Left renal pelvis (tissue), 4 donors: Measurements from ENCODE around the gene SNRPN. TPM values are rescaled to one million over a fixed set of nuclear protein-coding genes. Genes with fewer than 3 reads are reported as not detected.
"Not testable (repeated sequence)": the region's sequence is repeated elsewhere in the genome, so short reads cannot be mapped to it uniquely, and the experiment has no call there.

Experiments
- DNase-seq, 4 donors: peaks; one replicate each; pipeline ENCODE4 v3.0.0-alpha.2; 2013; ENCODE audit warnings: low read depth in 4 of 4, low spot score in 3 of 4
- polyA plus RNA-seq, 4 donors: library from polyadenylated mRNA; unstranded; fragments of 120-200 nt; gene quantifications; one replicate each; pipeline ENCODE4 v1.2.1, GENCODE V29; 2013; ENCODE audit not compliant: insufficient read length in 4 of 4

SNRPN gene
- polyA plus RNA-seq = 100 to 1,000 TPM; 105 to 235 (median 203) TPM

DNA sequence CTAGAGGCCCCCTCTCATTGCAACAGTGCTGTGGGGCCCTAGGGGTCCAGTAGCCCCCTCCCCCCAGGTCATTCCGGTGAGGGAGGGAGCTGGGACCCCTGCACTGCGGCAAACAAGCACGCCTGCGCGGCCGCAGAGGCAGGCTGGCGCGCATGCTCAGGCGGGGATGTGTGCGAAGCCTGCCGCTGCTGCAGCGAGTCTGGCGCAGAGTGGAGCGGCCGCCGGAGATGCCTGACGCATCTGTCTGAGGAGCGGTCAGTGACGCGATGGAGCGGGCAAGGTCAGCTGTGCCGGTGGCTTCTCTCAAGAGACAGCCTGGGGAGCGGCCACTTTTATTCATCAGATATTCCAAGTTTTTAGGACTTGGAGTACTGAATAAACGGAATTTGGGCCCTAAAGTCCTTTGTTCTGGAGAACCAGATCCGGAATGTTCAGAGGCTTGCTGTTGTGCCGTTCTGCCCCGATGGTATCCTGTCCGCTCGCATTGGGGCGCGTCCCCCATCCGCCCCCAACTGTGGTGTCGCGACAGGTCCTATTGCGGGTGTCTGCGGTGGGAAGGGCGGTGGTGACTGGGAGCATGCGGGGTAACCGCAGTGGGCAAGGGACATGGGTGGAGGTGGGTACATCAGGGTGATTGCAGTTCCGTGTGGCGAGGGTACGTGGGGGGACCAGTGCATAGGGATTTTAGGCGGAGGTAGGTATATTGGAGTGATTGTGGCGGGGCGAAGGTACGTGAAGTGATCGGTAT is at the start of gene SNRPN, which contains the start of gene SNURF:
SNRPN (plus strand) TSS at position 205 of the 748 bp plus-strand sequence. CDS start 19,467 bp downstream, outside the sequence.
SNURF (plus strand) TSS at position 205 of the 748 bp plus-strand sequence; CDS start at position 267, 62 bp downstream.
- no peak for DNase-seq

DNA sequence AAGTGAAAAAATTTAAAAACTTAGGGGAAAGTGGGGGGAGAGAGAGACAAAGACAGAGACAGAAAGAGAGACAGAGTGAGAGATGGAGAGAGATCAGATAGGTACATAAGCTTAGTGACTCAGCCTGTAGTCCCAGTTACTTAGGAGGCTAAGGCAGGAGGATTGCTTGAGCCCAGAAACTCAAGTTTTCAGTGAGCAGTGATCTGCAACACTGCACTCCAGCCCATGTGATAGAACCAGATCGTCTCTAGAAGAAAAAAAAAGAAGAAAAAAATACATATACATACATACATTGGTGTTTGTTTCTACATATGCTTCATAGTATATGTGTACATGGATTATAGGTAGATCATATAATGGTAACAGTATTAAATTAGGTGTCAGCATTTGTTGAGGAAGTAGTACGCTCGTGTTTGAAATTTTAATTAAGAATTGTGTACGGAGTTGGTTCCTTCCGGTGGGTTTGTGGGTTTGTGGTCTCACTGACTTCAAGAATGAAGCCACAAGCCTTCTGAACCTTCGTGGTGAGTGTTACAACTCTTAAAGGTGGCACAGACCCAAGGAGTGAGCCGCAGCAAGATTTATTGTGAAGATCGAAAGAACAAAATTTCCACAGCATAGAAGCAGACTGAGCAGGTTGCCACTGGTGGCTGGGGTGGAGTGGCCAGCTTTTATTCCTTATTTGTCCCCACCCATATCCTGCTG is 38.3 kb upstream of the SNRPN start:
- DNase-seq = no peak

DNA sequence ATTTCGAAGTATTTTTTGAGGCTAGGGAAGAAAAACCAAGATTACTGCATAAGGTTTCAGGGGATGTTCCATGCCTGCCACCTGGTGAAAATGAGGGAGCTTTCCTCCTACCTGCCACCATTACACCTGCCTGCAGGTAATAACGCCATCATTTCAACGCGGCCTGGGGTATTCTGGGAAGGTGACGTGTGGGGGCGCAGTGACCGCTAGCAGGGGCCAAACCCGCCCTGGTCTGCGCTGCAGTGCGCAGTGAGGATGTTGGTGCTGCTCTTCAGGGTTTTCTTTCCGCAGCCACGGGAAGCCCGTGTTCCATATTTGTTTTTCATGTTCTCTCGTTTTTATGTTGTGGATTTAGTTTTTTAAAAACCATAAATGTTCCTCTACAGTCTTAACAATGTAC is 37.4 kb upstream of the SNRPN start:
- DNase-seq = no peak

DNA sequence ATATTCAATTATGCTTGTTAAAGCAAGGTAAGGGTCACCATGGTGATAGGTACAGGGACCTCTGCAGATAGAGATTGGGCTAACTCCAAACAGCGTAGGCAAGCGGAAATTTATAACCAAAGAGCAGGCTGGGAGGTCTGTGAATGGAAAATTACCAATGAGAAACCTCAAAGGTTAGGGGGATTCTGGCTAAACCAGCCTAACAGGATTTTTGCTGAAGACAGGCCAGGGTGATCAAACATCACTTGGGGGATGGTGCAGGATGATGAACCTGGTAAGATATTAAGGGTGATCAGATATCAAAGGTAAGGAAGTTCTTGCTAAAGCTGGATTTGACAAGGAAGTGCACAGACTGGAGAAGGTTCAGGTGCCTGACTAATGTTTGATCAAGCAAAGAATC is 35.3 kb upstream of the SNRPN start:
- no peak for DNase-seq

DNA sequence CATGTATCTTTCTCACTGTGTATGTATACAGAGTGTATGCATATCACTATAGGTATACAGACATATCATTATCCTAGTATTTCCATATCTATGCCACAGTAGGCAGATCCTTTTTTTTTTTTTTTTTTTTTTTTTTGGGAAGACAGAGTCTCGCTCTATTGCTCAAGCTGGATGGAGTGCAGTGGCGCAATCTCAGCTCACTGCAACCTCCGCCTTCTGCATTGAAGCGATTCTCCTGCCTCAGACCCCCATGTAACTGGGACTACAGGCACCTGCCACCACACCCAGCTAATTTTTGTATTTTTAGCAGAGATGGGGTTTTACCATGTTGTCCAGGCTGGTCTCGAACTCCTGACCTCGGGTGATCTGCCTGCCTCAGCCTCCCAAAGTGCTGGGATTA is 32.0 kb upstream of the SNRPN start:
- not testable (repeated sequence) for DNase-seq

DNA sequence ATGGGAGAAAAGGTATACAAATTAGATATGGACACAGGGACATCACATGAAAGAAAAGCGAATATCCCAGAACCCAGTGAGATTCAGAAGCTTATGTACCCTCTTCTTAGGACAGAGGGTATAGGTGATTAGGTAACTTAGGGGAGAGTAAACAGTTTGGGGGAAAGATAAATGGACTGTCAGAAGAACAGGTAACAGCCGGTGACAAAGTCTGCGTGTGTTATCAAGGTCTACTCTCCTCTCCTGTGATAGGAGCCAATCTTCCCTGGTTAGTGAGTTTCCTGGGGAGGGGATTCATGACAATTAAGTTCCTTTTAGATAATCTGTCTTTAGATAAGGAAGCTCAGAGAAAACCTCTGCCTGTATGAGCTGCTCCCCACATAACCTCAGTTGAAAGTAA is 30.6 kb upstream of the SNRPN start:
- no peak for DNase-seq

DNA sequence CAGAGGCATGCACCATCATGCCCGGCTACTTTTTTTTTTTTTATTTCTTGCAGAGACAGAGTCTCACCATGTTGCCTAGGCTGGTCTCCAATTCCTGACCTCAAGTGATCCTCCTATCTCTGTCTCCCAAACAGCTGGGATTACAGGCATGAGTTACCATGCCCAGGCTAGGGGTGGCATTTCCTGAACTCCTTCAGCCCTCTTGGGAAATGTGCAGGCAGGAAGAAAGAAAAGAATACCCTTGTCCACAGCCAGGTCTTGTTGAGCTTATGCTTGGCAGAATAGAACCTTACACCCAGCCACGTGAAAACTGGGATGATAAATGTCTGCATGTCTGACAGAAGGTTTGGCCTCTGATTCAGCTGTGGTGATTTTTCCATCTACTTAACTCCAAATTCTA is 30.2 kb upstream of the SNRPN start:
- no peak for DNase-seq

DNA sequence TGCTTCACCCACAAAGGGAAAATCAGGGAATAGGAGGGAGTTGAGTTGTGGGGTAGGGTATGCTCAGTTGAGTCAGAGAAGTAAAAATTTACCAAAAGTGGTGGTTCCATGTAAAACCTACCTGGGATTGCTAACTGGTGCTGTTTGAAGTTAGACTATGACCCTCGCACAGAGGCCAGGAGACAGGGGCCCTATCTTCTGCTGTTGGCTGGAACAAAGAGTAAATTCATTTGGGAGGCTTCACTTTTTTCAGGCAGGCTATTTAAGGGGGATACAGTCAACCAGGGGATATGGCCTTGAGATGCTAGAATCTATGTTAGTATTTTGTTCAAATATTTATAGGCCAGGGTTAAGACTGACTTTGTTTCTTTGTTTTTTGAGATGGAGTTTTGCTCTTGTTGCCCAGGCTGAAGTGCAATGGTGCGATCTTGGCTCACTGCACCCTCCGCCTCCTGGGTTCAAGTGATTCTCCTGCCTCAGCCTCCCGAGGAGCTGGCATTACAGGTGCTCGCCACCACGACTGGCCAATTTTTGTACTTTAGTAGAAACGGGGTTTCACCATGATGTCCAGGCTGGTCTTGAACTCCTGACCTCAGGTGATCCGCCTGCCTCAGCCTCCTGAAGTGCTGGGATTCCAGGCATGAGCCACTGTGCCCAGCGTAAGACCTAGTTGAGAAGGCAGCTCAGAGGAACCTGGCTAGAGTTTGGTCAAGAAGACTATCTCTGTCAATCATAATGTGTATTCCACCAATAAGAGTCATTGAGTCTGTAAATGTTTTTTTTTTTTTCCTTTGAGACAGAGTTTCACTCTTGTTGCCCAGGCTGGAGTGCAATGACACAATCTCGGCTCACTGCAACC is 22.7 kb upstream of the SNRPN start:
- DNase-seq = not testable (repeated sequence)

DNA sequence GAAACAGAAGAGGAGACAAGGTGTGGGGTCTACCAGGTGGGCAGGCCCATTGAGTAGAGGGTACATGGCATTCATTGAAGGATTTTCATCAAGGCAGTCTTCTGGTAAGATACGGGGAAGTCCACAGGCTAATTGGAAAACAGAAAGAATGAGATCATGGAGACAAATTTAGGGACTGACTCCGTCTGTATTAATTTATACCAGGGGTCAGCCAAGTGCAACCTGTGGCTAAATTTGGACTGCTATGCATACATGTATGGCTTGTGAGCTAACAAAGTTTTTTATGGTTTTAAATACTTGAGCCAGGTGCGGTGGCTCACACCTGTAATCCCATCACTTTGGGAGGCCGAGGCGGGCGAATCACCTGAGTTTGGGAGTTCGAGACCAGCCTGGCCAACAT is 21.1 kb upstream of the SNRPN start:
- no peak for DNase-seq

DNA sequence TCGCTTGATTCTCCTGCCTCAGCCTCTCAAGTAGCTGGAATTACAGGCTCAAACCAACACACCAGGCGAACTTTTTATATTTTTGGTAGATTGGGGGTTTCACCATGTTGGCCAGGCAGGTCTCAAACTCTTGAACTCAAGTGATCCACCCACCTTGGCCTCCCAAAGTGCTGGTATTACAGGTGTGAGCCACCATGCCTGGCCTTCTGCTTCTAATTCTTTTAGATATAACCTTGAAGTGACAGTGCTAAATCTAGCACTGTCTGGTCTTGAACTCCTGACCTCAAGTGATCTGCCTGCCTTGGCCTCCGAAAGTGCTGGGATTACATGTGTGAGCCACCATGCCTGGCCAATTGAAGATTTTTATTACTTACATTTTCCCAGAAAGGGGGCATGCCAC is 16.6 kb upstream of the SNRPN start:
- DNase-seq = not testable (repeated sequence)

DNA sequence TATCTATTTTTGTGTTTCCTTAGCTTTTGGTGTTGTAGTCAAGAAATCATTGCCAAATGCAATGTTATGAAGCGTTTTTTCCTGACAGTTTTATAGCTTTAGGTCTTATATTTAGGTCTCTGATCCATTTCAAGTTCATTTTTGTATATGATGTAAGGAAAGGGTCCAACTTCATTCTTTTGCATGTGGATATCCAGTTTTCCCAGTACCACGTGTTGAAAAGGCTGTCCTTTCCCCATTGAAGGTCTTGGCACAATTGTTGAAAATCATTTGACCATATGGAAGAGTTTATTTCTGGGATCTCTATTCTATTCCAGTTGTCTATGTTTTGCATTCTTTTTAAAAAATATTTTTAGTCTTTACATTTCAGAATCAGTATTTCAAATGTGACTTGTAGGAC is 14.6 kb upstream of the SNRPN start:
- DNase-seq = no peak

DNA sequence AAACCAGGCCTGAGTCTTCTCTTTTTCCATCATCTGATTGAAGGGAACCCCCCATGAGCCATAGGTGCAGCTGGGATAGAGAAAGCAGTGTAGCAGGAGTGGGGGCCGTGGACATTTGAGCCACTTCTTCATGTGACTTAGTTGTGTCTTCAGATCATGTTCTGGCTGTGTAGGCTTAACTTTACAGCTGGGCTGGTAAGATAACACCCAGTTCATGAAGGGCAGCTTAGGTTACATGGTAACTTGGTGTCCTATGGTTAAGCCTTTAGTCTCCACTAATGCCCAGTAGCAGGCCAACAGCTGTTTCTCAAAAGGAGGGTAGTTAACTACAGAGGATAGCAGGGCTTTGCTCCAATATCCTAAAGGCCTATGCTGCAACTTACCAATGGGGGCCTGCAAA is 11.4 kb upstream of the SNRPN start:
- no peak for DNase-seq

DNA sequence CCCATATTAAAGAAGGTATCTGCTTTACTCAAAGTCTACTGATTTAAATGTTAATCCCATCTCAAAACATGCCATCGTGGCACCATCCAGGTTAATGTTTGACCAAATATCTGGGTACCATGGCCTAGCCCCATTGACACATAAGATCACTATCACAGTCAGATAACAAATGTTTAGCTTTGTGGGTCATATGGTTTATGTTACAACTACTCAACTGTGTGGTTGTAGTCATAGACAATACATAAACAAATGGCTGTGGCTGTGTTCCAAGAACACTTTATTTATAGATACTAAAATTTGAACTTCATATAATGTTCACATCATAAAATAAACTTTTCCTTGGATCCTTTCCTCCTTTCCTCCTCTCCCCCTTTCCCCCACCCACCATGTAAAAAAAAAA is 9.8 kb upstream of the SNRPN start:
- DNase-seq = no peak

DNA sequence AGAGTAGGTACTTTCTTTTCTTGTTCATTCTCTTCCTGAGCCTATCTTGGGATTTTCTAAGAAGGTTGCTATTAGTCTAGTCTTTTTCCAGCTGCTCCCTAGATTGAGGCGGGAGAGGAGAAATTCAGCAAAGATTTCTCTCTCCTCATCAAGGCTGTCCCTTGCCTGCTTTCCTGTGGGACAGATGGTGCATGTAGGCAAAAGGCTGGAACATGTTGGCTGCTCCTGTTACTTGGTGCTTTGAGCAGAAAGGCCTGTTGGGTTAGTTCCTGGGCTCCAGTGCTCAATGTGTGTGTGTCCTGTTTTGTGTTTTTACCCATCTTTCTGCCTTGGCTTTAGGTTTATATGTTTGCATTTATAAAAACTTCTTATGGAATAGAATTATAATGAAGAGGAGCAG is 9.1 kb upstream of the SNRPN start:
- no peak for DNase-seq

DNA sequence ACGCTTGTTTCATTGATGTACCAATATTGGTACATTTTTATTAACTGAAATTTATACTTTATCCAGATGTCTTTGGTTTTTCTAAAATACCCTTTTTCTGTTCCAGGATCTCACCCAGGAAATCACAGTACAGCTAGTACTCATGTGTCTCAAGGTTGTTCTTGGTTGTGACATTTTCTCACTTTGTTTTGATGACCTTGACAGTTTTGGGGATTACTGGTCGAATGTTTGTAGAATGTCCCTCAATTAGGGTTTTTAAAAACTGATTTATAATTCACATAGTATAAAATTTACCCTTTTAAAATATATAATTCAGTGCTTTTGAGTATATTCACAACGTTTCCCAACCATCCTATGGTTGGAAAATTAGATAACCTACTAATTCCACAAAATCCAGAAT is 6.3 kb upstream of the SNRPN start:
- DNase-seq = no peak

DNA sequence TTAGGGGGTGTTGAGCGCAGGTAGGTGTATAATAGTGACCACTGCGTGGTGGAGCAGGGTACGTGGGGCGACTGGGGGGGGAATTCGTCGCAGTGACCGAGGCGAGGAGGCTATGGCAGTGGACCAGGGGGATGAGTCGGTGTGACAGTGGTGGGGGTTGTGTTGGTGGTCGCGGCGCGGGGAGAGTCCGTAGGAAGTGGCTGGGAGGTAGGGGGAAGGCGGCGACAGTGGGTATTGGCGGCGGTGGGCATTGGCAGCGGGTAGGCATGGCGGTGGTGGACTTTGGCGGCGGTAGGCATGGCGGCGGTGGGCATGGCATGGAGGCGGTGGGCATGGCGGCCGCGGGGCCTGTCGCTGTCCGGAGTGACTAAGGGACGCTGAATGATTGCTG is 739 bp downstream of the SNRPN start:
- DNase-seq = no peak

DNA sequence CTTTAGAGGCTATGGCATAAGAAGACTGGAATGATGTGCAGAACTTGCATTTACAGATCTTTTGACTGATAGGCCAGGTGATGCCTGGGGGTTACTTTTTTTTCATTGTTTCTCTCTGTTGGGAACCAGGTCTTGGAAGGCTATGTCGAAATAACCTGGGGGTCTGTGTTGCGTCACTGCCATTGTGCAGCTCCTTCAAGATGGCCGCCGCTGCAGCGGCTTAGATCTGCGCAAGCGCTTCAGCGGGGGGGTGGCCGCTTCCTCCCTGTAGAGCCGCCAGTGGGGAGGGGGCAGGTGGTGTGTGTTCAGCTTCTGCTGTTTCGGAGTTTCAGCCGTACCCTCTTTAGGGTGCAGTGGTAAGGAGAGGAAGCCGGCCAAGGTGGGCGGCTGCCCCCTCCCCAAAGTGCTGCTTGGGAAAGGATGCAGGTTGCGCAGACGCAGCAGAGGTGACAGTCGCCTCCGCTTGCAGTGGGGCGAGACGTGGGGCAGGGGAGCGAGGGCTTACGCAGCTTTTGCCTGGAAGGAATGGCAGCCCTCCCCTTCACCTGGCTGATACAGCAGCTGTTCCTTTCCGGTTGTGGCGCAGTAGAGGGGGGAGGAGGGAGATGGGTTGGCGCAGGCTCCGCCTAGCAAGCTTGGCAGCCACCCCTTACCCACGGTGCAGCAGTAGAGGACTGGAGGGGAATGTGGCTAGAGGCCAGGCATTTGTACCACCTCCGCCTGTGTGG is 1.5 kb downstream of the SNRPN start:
- peak; percentile 57 to 73 (median 62) for DNase-seq

DNA sequence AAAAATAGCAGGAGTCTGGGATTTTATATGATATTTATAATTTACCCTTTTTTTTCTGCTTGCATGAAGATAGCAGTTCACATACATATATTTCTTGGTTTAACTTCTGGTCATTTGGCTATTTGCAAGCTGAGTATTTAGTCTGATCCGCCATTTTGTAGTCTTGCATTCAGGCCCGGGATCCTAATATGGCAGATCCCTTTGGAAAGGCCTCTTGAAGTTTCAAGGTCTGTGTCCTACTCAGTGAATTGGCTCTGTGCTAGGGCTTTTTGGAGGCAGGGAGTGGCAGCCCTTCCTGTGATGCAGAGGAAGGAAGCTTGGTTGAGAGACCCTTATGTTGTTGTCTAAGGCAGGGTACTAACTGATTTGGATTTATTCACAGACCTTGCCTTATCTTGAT is 2.9 kb downstream of the SNRPN start:
- no peak for DNase-seq

DNA sequence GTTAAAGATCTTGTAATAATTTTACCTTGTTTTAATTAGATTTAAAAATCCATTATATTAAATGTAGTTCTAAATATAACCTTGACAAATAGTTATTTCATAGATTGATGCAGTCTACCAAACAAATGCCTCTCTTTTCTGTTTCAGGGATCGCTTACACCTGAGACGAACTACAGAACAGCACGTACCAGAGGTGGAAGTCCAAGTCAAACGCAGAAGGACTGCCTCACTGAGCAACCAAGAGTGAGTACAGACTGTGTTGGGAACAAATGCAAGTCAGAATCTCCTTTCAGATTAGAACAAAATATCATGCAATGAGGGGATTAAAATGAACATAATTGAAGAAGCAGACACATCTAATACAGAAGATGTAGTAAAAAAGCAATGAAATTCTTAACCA is 7.2 kb downstream of the SNRPN start:
- DNase-seq = no peak

DNA sequence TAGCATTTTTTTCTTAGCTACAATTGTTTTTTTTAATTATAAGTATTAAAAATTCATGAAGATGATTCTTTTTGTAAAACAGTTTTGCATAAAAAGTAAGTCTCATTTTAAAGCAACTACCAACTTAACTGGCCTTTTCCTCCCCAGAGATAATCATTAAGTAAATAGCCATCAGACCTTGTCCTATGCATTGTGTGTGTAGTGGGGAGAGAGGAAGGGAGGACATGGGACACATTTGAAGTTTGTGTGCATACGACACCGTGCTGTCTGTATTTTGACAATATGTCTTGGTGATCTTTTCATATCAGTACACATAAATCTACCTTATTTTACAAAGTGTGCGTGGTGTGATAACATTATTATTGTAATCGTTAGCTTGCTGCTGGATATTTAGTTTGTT is 8.1 kb downstream of the SNRPN start:
- no peak for DNase-seq
